Hepatocyte (in vitro differentiated cells): ENCODE measurements around the gene ZNF254.

Source experiments
- CTCF ChIP-seq: fragments of 200-600 bp; sonication (generic); IDR thresholded peaks from 2 replicates; pipeline ENCODE4 v1.5.1; 2016; ENCODE audit warnings: antibody characterized with exemption, mild to moderate bottlenecking; ENCODE audit not compliant: poor library complexity
- EZH2 ChIP-seq: fragments of 200-600 bp; sonication (generic); IDR thresholded peaks from 2 replicates; pipeline ENCODE4 v1.6.1; 2016; ENCODE audit warnings: antibody characterized with exemption, mild to moderate bottlenecking, borderline replicate concordance
- EZH2phosphoT487 ChIP-seq: fragments of 200-600 bp; sonication (generic); IDR thresholded peaks from one replicate; pipeline ENCODE4 v1.6.1; 2018; ENCODE audit warnings: antibody characterized with exemption, mild to moderate bottlenecking, low read depth, moderate library complexity; ENCODE audit not compliant: unreplicated experiment, severe bottlenecking

GRCh38 chr19:24064175-24064574, 22.8 kb upstream of the ZNF254 start:
- TF ChIP-seq CTCF: no peak
- TF ChIP-seq EZH2: no peak
- TF ChIP-seq EZH2phosphoT487: no peak
